GM18507 (cell line): ENCODE results near the gene PASK.
"Not testable (repeated sequence)": the region's sequence is repeated elsewhere in the genome, so short reads cannot be mapped to it uniquely, and the experiment has no call there.

Source experiments
- DNase-seq: peaks from one replicate; pipeline ENCODE4 v3.0.0; 2011; ENCODE audit warnings: low read depth; ENCODE audit not compliant: insufficient read length; ENCODE audit errors: extremely low spot score
- FAIRE-seq: peaks from 2 replicates; lab custom pipeline; 2011; peaks lifted over from hg19 to GRCh38; lab: Jason Lieb, UNC

PASK gene

DNA sequence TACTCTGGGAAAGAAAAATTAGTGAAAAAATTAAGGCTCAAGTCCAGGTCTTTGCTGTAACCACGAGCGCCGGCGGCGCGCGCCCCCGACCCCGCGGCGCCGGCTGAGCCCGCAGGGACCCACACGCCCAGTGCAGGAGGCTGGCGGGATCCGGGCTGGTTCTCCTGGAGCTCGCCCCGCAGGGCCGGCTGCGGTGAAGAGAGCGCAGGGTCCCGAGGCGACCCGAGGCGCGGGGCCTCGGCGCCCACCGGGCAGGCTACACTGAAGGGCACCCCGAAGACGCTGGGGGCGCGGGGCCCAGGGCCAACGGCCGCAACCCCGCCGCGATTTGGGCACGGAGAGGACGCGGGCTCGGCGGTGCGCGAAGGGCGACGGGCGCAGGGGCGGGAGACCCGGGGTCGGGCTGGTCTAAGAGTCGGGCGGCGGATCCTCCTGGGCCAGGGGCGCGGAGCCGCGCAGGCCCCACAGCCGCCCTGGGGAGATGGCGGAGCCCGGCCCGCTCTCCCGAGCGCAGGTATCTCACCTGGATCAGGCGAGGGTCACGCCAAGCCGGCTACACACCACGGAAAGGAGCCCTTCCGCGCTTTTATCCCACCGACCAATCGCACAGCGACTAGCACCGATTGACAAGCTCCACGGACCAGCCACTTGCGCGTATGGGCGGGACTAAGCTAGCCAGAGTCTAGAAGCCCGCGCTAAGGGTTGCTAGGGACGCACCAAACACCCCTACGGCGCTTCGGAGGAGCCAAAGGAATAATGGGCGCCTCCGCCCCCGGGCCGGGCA, at the start of gene PASK:
Gene PASK, minus strand, starts transcription at position 582 of the 784 bp plus-strand sequence. CDS start 6,440 bp downstream, outside the sequence.
- peak; percentile 99 for FAIRE-seq

DNA sequence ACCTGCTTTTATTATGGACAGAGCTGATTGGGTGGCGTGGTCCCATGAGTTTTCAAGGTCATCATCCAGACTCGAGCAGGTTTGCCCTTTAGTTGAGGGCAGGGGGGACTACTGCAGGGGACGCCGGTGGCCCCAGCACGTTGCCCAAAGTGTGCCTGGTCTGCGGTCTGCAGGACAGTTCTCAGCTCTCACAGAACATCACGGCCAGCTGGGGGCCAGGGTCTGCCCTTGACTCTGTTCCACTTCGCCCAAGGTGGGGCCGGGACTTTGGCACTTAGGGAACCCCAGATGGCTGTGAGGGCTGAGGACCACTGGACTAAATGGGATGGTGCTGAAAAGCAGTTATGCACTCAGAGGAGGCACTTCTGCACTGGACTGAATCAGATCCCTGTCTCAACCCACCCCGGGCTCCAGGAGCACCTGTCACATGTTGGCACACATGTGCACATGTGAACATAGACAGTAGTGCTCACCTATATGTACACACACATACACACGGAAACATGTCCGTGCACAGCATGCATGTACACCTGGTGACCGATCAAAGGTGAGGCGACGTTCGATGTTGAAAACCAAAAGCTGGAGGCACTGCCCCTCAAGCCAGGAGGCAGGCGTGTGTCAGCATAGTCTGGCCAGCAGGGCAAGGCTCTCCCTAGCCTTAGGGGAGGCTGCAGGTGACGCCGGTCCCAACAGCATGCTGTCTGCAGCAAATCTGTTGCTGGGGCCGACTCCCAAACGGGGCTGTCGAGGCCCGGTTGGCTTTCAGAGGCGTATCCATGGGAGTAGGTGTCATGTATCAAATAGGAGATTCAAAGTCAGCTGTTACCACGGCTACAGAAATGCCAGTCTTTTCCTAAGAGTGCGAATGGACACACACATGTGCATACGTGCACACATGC, 49.4 kb upstream of the PASK start:
- no peak for DNase-seq

More for the DNA sequence above, at the start of gene PASK:
- DNase-seq, result peak; percentile 81

DNA sequence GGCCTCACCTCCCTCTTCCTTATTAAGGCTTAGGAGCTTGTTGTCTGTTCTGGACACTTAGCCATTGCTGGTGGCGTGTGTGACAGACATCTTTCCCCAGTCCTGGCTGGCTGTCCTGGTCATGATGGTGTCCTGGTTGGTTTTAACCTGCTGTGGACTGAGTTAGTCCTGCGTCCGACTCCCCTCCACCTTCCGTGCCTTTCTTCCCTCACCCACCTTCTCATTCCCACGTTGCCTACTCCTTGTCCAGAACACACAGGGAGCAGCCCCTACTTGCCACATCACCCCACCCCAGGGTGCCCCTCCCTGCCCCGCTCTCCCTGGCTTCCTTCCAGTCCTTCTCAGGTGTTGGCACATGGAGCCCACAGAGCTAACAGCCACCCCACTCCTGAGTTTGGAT, 48.7 kb upstream of the PASK start:
- FAIRE-seq (no peak), DNase-seq (no peak)

More for the DNA sequence above, 49.4 kb upstream of the PASK start:
- no peak for FAIRE-seq

DNA sequence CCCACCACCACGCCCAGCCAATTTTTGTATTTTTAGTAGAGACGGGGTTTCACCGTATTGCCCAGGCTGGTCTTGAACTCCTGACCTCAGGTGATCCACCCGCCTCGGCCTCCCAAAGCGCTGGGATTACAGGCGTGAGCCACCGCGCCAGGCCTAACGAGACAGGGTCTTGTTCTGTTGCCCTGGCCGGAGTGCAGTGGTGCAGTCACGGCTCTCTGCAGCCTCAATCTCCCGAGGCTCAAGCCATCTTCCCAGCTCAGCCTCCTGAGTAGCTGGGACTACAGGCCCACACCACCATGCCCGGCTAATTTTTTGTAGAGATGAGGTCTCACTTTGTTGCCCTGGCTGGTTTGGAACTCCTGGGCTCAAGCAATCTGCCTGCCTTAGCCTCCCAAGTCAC, 48.0 kb upstream of the PASK start:
- not testable (repeated sequence) for FAIRE-seq, DNase-seq

DNA sequence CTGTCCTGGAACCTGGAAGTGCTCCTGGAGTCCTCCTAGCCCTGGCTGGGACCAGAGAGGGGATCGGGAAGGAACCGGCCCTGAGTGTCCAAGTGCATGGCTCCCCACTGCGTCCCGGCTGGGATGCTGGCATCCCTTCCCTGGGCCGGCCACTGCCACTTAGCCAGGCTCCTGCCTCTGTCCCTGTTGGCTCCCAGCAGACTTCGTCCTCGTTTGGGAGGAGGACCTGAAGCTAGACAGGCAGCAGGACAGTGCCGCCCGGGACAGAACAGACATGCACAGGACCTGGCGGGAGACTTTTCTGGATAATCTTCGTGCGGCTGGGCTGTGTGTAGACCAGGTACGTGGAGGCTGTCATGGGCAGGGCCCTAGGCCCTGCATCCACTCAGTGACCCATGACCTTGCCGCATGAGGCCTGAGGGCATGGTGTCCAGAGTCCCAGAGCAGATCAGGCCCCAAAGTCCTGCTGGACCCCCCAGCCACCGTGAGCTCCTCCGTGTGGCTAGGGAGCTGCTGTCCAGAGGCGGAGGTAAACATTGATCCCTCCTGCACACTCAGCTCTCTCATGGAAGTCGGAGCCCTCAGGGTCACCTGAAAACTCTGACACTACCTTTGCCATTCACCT, 46.3 kb upstream of the PASK start:
- no peak for FAIRE-seq
- no peak for DNase-seq

DNA sequence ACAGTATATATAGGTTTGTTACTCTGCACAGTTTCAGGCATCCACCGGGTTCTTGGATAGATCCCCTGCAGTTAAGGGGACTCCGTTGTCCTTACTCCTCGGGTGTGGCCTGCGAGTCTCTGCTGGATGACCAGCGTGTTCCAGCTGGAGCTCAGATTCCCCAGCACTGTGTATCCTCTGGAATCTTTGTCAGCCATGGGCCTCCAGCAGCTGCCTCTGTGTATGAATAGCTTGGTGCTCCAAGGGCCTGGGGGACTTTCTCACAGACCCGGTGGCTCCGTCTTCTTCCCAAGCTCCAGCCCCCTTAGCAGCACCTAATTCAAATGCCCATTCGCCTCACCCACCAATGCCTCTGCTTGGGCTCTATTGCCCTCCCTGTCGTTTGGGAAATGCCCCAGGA, 45.5 kb upstream of the PASK start:
- no peak for DNase-seq
- FAIRE-seq, result no peak

DNA sequence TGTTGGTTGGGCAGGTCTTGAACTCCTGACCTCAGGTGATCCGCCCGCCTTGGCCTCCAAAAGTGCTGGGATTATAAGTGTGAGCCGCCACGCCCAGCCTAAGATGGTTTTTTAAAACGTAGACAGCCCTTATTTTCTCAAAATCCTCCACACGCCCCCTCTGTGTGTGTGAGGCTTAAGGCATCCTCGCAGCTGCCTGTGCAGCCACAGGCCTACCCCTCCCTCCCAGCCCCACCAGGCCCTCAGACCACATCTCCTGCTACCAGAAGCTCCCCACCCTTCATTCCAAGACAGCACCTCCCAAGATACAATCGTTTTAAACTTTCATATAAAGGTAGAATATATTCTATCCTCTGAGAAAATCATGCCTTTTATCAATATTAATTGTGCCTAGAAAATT, 44.0 kb upstream of the PASK start:
- DNase-seq, result no peak
- no peak for FAIRE-seq

DNA sequence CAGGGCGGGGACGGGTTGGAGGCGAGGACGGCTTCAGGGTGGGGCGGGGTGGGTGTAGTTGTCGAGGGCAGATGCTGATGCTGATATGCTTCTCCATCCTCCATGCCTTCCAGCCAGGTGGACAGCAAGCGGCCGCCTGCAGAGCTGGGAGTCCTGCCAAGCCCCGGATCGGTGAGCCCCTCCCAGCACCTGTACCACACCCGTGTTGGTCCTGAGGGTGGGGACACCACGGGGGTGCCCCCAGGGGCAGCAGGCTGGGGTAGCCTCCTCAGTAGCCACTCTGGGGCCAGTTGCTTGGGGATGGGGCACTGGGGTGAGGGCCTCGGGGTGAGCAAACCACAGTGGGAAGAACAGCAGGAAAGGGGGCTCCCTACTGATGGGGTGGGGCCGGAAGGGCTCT, 41.8 kb upstream of the PASK start:
- DNase-seq, result no peak
- FAIRE-seq, result no peak

DNA sequence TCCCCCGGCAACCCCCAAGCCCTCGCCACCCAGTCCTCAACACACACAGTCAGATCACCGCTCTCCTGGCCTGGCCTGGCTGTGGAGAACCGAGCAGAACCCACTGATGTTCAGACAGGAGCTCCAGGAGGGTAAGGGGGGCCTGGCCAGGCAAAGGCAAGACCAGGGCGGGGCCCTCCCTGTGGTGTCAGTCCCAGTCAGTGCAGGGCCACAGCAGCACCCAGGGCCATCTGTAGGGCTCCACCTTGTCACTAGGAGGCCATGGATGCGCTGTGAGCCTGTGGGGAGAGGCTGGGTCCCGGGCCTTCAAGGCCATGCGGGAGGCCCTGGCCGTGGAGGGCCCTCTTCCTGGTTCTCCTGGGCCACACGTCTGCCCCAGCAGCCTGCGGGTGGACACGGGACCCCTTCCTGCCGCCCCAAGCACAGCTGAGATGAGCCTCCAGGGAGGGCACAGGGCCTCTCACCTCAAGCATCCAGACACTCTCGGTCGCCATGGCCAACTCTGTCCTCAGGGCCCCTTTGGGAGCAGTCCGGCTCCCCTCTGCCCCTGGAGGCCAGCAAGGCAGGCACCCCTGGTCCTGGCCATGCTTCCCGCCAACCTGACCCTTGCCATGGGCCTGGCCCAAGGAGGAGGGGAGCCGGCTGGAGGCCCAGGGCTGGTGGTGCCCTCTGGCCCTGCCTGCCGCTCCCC, 41.2 kb upstream of the PASK start:
- FAIRE-seq, result no peak
- no peak for DNase-seq

DNA sequence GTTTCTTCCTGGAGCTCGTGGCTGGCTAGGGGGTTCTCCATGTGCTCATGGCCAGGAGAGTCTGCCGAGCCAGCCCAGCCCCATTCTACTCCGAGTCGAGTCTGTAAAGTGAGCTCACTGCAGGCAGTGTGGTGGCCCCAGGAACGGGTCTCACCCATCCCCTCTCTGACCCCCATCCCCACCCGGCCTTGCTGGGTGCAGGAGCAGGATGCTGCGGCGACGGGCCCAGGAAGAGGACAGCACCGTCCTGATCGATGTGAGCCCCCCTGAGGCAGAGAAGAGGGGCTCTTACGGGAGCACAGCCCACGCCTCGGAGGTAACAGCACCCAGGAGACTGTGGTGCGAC, 40.6 kb upstream of the PASK start:
- FAIRE-seq (no peak), DNase-seq (no peak)

DNA sequence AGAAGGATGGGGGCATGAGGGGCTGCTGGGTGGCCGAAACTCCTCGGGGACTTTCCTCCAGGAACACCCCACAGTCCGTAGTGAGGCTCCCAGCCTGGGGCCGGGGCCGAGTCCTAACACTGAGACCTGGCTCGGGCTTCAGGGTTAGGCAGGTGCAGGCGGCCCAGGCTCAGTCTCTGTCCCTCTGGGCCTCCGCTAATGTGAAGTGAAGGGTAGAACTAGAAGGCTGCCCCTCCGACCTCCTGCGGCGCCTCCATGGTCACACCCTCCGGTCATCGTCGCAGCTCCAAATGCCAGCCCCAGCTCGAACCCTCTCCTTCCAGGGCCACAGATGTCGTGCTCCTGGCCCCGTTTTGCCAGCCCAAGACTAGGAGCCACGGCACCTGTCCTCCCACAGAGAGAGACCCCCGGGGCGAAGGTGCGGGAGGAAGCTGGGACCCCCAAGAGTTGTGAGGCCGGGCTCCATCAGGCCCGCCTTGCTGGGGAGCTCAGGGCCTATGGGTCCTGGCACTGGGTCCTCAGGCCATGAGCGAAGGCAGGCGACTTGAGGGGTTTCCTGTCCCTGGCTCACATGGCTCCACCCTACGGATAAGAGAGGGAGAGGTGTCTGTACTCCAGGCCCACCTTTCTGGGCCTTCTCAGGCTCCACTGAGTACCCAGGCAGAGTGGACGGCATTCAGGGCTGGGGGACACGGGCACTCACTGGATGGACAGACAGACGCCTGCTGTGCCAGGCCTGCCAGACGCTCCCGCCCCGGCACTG, 40.0 kb upstream of the PASK start:
- DNase-seq, result no peak
- FAIRE-seq, result no peak

DNA sequence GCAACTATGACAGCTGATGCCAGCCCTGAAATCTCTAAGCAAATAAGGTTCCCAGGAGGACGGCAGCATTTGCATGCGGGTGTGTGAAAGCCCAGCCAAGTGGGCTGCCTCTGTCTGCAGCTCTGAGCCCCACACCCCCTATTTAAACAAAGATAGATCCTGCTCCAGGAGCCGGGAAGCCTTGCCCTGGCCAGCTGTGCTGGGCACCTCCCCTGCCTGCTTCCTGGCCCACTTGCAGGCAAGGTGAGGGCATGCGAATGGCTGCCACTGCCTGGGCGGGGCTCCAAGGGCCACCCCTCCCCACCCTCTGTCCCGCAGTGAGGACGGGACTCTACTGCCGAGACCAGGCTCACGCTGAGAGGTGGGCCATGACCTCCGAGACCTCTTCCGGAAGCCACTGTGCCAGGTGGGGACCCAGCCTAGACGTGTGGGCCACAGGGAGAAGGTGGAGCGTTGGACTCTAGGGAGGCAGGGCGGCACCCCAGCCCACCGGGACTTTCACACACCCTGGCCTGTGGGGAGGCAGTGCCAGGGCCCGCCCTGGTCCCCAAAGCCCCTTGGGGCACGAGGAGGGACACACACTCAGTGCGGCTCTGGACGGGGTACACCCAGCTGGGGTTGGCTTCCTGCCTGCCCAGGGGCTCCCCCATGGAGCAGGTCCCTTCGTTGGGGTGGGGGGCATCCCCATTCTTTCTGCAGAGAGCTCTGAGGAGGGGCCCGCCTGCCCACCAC, 39.3 kb upstream of the PASK start, which contains the start of gene ANO7:
Gene ANO7, plus strand, starts transcription at position 317 of the 732 bp plus-strand sequence. CDS start 1,387 bp downstream, outside the sequence.
- no peak for FAIRE-seq
- DNase-seq, result no peak

DNA sequence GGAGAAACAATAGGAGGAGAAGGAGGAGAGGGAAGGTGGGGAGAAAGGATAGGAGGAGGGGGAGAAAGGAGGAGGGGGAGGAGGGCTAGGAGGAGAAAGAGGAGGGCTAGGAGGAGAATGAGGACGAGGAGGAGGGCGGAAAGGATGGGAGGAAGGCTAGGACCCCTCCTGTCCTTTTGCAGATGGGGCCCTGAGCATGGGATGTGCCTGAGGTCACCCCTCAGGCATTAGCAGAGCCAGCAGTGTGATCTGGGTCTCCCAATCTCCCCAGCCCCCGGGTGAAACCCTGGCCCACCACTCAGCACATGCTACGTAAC, 38.6 kb upstream of the PASK start:
- no peak for FAIRE-seq

DNA sequence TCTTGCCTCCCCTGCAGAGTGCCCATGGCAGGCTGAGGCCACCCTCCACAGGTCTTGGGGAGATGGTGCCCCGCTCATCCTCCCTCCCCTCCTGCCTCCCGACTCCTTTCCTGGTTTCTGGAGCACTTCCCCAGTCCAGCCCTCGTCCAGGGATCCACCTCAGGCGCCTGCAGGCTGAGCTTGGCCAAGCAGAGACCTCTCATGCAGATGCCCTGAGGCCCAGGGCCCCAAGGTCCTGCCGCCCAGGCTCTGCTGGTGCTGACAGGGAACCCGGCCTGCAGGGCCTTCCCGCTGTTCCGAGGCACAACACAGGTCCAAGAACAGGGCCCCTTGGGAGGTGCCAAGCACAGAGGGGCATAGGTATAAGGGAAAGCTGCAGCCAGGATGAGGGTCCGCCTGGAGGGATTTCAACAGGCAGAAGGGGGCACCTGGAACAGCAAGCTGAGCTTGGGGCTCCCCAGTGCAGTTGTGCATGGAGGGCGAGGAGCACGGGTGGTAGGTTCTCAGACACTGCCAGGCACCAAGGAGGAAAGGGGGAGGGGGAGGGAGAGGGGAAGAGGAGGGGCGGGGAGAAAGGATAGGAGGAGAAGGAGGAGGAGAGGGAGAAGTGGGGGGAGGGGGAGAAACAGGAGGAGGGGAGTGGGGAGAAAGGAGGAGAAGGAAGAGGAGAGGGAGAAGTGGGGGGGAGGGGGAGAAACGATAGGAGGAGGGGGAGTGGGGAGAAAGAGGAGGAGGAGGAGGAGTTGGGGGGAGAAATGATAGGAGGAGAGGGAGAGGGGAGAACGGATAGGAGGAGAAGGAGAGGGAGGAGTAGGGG, 38.0 kb upstream of the PASK start:
- FAIRE-seq, result no peak

More for the DNA sequence above, 38.6 kb upstream of the PASK start:
- DNase-seq, result no peak

DNA sequence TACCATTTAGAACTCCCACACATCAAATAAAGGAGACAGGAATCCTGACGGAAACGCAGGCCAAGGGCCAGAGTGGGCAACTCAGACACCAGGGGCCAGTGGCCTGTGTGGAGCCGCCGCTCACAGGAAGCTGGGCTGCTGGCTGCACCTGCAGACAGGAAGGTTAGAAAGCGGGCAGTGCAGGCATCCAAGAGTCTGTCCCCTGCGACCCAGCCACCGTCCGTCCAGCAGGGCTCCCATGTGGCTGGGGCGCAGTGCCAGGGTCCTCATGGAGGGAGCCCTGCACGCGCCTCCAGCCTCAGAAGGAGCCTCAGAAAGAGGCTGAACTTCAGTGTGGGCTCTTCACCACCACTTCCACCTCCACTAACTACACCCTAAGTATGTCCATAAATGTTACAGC, 36.7 kb upstream of the PASK start:
- no peak for FAIRE-seq
- DNase-seq, result no peak

More for the DNA sequence above, 38.0 kb upstream of the PASK start:
- no peak for DNase-seq

DNA sequence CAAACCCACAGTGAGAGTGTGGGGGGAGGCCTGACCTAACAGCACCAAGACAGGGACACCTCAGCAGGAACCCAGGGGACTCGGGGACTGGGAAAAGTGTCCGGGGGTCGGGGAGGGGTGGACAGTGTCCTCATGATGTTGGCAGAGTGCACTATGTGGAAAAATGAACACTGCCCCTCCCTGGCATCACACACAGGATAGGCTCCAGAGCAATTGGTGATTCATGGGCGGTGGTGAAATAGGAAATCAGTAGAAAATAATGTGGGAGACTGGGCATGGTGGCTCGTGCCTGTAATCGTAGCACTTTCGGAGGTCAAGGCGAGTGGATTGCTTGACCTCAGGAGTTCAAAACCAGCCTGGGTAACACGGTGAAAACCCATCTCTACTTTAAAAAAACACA, 35.6 kb upstream of the PASK start:
- FAIRE-seq (no peak), DNase-seq (no peak)

DNA sequence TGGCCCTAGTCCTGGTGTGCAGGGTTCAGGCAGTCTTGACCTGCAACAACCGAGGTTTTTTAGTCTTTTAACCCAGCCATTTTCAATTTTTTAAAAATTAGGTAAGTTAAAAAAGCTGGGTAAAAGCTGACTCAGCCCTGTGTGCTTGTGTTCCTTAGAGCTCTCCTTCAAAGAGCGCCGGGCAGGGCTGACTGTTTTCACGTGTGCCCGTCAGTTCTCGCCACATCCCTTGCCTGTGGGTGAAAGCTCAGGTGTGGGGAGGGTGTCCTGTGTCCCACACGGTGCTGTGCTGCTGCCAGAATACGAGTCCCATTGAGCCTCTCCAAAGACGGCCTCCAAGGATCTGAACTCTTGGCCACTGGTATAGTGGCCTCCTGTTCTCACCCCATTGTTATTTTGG, 33.9 kb upstream of the PASK start:
- no peak for FAIRE-seq
- no peak for DNase-seq
